HL-60 (cell line): ENCODE measurements around the gene UQCC3.

Source experiments
- DNase-seq, 2 experiments: peaks; one replicate each; pipeline ENCODE4 v3.0.0-alpha.2; 2010 to 2020; ENCODE audit warnings: low read depth in 1 of 2, low spot score in 1 of 2
- H3K27ac ChIP-seq: fragments of 250-450 bp; sonication (Bioruptor Pico); replicated peaks from 2 replicates; pipeline ENCODE4 v1.5.1; 2020; ENCODE audit warnings: mild to moderate bottlenecking, moderate library complexity
- H3K27me3 ChIP-seq: fragments of 250-450 bp; sonication (Bioruptor Pico); 2 replicates; pipeline ENCODE4 v1.5.1; 2021; ENCODE audit warnings: mild to moderate bottlenecking, moderate library complexity; ENCODE audit not compliant: insufficient read depth, poor library complexity, severe bottlenecking
- H3K4me3 ChIP-seq: replicated peaks from 2 replicates; pipeline ENCODE4 v1.5.1; 2011; ENCODE audit warnings: mild to moderate bottlenecking, control low read depth, low read length; ENCODE audit not compliant: insufficient read depth
- GABPA ChIP-seq: IDR thresholded peaks from 2 replicates; pipeline ENCODE4 v1.6.1; 2012; ENCODE audit warnings: low read depth
- POLR2AphosphoS5 ChIP-seq: IDR thresholded peaks from 2 replicates; pipeline ENCODE4 v1.6.1; 2012; ENCODE audit warnings: low read depth
- SPI1 ChIP-seq: IDR thresholded peaks from 2 replicates; pipeline ENCODE4 v1.6.1; 2012; ENCODE audit warnings: low read depth, mild to moderate bottlenecking, borderline replicate concordance
- TF ChIP-seq, protein P1 (sequence below): IDR thresholded peaks from one replicate; pipeline ENCODE4 v1.5.1; 2011; ENCODE audit warnings: low read length, control low read depth, inconsistent platforms; ENCODE audit not compliant: insufficient read depth
- TF ChIP-seq, protein P2 (sequence below): IDR thresholded peaks from 2 replicates; pipeline ENCODE4 v1.6.1; 2012; ENCODE audit warnings: low read depth; ENCODE audit not compliant: insufficient replicate concordance

The UQCC3 gene

DNA sequence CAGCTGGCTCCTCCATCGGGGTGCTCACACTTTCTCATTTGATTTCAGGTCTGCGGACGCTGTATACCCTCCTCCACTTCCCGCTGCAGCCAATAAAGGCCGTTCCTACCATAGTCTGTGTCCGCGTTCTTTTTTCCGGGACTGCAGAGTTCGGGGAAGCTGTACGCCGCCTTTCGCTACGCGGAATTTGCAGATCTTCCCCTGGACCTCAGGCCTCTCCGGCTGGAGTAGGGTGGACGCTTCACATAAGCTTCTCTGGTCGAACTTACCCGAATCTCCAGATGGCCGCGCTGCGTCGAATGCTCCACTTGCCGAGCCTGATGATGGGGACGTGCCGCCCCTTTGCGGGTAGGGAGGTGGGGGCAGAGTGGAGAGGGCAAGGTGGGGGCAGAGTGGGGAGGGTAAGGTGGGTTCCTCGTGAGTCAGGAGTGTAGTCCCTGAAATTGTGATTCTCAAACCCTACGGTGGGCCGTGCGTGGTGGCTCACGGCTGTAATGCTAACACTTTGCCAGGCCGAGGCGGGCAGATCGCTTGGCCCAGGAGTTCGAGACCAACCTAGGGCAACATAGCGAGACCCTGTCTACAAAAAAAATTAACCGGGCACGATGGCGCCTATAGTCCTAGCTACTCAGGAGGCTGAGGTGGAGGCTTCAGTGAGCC, 5.7 kb upstream of the UQCC3 start:
- Histone ChIP-seq H3K4me3 (peak overlapping the region; percentile 72), H3K27ac (peak overlapping the region; percentile 78), H3K27me3 (no peaks in the 10 kb centered on the region)
- DNase-seq = peak; percentile 54 to 75
- TF ChIP-seq POLR2AphosphoS5 = peak; percentile 64; the same call in 1 of the 2 replicates
- TF ChIP-seq, protein P1, sequence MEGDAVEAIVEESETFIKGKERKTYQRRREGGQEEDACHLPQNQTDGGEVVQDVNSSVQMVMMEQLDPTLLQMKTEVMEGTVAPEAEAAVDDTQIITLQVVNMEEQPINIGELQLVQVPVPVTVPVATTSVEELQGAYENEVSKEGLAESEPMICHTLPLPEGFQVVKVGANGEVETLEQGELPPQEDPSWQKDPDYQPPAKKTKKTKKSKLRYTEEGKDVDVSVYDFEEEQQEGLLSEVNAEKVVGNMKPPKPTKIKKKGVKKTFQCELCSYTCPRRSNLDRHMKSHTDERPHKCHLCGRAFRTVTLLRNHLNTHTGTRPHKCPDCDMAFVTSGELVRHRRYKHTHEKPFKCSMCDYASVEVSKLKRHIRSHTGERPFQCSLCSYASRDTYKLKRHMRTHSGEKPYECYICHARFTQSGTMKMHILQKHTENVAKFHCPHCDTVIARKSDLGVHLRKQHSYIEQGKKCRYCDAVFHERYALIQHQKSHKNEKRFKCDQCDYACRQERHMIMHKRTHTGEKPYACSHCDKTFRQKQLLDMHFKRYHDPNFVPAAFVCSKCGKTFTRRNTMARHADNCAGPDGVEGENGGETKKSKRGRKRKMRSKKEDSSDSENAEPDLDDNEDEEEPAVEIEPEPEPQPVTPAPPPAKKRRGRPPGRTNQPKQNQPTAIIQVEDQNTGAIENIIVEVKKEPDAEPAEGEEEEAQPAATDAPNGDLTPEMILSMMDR = no peak

DNA sequence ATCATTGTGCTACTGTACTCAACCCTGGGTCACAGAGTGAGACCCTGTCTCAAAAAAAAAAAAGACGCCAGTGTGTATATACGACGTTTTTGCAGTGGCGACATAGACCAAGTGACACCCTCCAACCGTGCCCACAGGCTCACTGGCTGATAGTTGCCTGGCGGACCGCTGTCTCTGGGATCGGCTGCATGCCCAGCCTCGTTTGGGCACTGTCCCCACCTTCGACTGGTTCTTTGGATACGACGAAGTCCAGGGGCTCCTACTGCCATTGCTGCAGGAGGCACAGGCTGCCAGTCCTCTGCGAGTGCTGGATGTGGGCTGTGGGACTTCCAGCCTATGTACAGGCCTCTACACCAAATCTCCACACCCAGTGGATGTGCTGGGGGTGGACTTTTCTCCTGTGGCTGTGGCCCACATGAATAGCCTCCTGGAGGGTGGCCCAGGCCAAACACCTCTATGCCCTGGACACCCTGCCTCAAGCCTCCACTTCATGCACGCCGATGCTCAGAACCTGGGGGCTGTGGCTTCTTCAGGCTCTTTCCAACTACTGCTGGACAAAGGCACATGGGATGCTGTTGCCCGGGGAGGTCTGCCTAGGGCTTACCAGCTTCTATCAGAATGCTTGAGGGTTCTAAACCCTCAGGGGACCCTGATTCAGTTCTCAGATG, 5.1 kb upstream of the UQCC3 start:
- DNase-seq = peak in 1 of 2 experiments; percentile 29
- H3K27ac ChIP-seq = peak overlapping the region; percentile 78
- peak overlapping the region; percentile 72 for H3K4me3 ChIP-seq
- H3K27me3 ChIP-seq = no peaks in the 10 kb centered on the region
- TF ChIP-seq, protein P2, sequence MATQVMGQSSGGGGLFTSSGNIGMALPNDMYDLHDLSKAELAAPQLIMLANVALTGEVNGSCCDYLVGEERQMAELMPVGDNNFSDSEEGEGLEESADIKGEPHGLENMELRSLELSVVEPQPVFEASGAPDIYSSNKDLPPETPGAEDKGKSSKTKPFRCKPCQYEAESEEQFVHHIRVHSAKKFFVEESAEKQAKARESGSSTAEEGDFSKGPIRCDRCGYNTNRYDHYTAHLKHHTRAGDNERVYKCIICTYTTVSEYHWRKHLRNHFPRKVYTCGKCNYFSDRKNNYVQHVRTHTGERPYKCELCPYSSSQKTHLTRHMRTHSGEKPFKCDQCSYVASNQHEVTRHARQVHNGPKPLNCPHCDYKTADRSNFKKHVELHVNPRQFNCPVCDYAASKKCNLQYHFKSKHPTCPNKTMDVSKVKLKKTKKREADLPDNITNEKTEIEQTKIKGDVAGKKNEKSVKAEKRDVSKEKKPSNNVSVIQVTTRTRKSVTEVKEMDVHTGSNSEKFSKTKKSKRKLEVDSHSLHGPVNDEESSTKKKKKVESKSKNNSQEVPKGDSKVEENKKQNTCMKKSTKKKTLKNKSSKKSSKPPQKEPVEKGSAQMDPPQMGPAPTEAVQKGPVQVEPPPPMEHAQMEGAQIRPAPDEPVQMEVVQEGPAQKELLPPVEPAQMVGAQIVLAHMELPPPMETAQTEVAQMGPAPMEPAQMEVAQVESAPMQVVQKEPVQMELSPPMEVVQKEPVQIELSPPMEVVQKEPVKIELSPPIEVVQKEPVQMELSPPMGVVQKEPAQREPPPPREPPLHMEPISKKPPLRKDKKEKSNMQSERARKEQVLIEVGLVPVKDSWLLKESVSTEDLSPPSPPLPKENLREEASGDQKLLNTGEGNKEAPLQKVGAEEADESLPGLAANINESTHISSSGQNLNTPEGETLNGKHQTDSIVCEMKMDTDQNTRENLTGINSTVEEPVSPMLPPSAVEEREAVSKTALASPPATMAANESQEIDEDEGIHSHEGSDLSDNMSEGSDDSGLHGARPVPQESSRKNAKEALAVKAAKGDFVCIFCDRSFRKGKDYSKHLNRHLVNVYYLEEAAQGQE = no peak
- TF ChIP-seq POLR2AphosphoS5 (no peak; the same call in 1 of the 2 replicates), SPI1 (no peak), GABPA (no peak)
- TF ChIP-seq, protein P1 = no peak

DNA sequence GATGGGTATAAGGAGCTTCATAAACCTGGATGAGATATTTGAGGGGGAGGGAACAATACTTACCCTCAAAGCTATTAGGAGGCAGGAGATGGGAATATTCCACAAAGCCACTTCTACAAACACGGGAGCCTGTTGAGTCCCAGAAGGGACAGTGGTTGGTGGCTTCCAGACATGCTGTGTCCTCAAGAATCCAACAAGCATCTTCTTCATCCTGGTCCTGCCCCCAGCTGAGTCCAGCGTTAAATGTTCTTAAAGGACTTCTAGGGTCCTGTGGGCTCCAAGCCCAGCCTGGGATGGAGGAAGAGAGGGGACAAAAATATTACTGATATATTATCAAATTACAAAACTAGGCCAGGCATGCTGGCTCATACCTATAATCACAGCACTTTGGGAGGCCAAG, 4.0 kb upstream of the UQCC3 start:
- DNase-seq = no peak
- Histone ChIP-seq H3K4me3 (no peak overlapping the region), H3K27me3 (no peaks in the 10 kb centered on the region), H3K27ac (no peak overlapping the region; the same call in 1 of the 2 replicates)
- TF ChIP-seq SPI1 (no peak), GABPA (no peak), POLR2AphosphoS5 (no peak; the same call in 1 of the 2 replicates)
- TF ChIP-seq, protein P1 = no peak
- TF ChIP-seq, protein P2 = no peak
